K562 (cell line): ENCODE results near the gene PITHD1. TPM values are rescaled to one million over a fixed set of nuclear protein-coding genes. Genes with fewer than 3 reads are reported as not detected.

Experiments
- CBX3 ChIP-seq, 2 experiments: IDR thresholded peaks; 1 replicate in 1 of 2; 2 replicates in 1 of 2; pipeline ENCODE4 v1.6.1; 2012; ENCODE audit warnings: inconsistent platforms in 2 of 2, low read length in 2 of 2, borderline replicate concordance in 1 of 2, control low read depth in 1 of 2
- CTBP1 ChIP-seq: fragments of 450-650 bp; IDR thresholded peaks from 2 replicates; pipeline ENCODE4 v1.6.1; 2016; ENCODE audit warnings: borderline replicate concordance
- ESRRB ChIP-seq: fragments of 250-450 bp; sonication (Bioruptor Pico); IDR thresholded peaks from 2 replicates; pipeline ENCODE4 v1.5.0; 2020; ENCODE audit warnings: mild to moderate bottlenecking, moderate library complexity, borderline replicate concordance
- ETV1 ChIP-seq: fragments of 450-650 bp; conservative IDR thresholded peaks from 2 replicates; pipeline ENCODE4 v1.6.1; 2016; ENCODE audit warnings: missing genetic modification characterization, control low read depth, low read depth, missing compliant biosample characterization
- FOXA1 ChIP-seq: fragments of 450-650 bp; IDR thresholded peaks from 2 replicates; pipeline ENCODE4 v1.6.1; 2016; ENCODE audit warnings: mild to moderate bottlenecking, borderline replicate concordance
- MBD2 ChIP-seq: sonication (generic); IDR thresholded peaks from 2 replicates; pipeline ENCODE4 v1.6.1; 2016; ENCODE audit warnings: low read depth, borderline replicate concordance
- PHB ChIP-seq: fragments of 250-450 bp; sonication (Bioruptor Pico); IDR thresholded peaks from 2 replicates; pipeline ENCODE4 v1.5.0; 2021
- RCOR1 ChIP-seq, 2 experiments: IDR thresholded peaks; 2 replicates each; pipeline ENCODE4 v1.6.1; 2012; ENCODE audit warnings: low read depth in 2 of 2, low read length in 2 of 2, borderline replicate concordance in 1 of 2, improper control_type of control experiment in 1 of 2
- SMARCE1 ChIP-seq: fragments of 450-650 bp; IDR thresholded peaks from 2 replicates; pipeline ENCODE4 v1.7.1; 2016; ENCODE audit warnings: mild to moderate bottlenecking
- SRSF1 ChIP-seq: fragments of 200-400 bp; formaldehyde crosslinking; IDR thresholded peaks from 2 replicates; pipeline ENCODE4 v1.6.1; 2017; ENCODE audit warnings: mild to moderate bottlenecking, low read depth, low read length, moderate library complexity
- TAF7 ChIP-seq: fragments of 450-650 bp; IDR thresholded peaks from 2 replicates; pipeline ENCODE4 v1.6.1; 2016; ENCODE audit warnings: missing genetic modification characterization, missing compliant biosample characterization
- ZNF121 ChIP-seq: sonication (generic); formaldehyde crosslinking; conservative IDR thresholded peaks from 2 replicates; pipeline ENCODE4 v1.8.0; 2022; ENCODE audit warnings: missing genetic modification reagents
- ZNF57 ChIP-seq: fragments of 450-650 bp; formaldehyde crosslinking; IDR thresholded peaks from 2 replicates; pipeline ENCODE4 v1.4.0; 2020; ENCODE audit warnings: mild to moderate bottlenecking, moderate library complexity
- polyA plus RNA-seq, 8 experiments: library from polyadenylated mRNA; depleted of rRNA in 4 of 8; stranded (reverse) in 5 of 8; unstranded in 3 of 8; fragments of >200 nt; fragmentation: Nextera tagmentation in 2 of 8; fragmentation: Illumina TruSeq in 1 of 8; extraction: Ambion mirVana in 2 of 8; extraction: Trizol in 1 of 8; gene quantifications; 2 replicates each; pipeline versions ENCODE4 v1.2.1 to v1.2.3, GENCODE V29; 2011 to 2014; ENCODE audit warnings: inconsistent platforms in 1 of 8, missing spikeins in 1 of 8
- total RNA-seq, 7 experiments: library from RNA; depleted of rRNA in 6 of 7; stranded (reverse); fragments of >200 nt in 6 of 7; fragmentation: Illumina TruSeq in 2 of 7; extraction: Trizol in 2 of 7; gene quantifications; 2 replicates each; pipeline versions ENCODE4 v1.2.1 to v1.2.3, GENCODE V29; 2011 to 2021; ENCODE audit warnings: low replicate concordance in 1 of 7
- TF ChIP-seq, protein P1 (sequence below): sonication (generic); formaldehyde crosslinking; IDR thresholded peaks from 2 replicates; pipeline ENCODE4 v1.8.1; 2023; ENCODE audit warnings: mild to moderate bottlenecking, missing genetic modification reagents
- TF ChIP-seq, protein P2 (sequence below): fragments of 250-450 bp; sonication (Bioruptor Pico); IDR thresholded peaks from 2 replicates; pipeline ENCODE4 v1.5.0; 2021; ENCODE audit warnings: mild to moderate bottlenecking, moderate library complexity
- TF ChIP-seq, protein P3 (sequence below), 2 experiments: fragments of 450-650 bp in 1 of 2; IDR thresholded peaks; 2 replicates each; pipeline ENCODE4 v1.6.1; 2011 to 2017; ENCODE audit warnings: low read depth in 2 of 2, antibody characterized with exemption in 1 of 2, borderline replicate concordance in 1 of 2, low read length in 1 of 2, mild to moderate bottlenecking in 1 of 2, mixed read lengths in 1 of 2; ENCODE audit not compliant: control insufficient read depth in 1 of 2

The PITHD1 gene
- total and polyA plus RNA-seq, 9 of the 15 experiments (the other 6 are each of a cell fraction or from before 2014, with no cell fraction given), result 46.5 to 175 (median 149) TPM

DNA sequence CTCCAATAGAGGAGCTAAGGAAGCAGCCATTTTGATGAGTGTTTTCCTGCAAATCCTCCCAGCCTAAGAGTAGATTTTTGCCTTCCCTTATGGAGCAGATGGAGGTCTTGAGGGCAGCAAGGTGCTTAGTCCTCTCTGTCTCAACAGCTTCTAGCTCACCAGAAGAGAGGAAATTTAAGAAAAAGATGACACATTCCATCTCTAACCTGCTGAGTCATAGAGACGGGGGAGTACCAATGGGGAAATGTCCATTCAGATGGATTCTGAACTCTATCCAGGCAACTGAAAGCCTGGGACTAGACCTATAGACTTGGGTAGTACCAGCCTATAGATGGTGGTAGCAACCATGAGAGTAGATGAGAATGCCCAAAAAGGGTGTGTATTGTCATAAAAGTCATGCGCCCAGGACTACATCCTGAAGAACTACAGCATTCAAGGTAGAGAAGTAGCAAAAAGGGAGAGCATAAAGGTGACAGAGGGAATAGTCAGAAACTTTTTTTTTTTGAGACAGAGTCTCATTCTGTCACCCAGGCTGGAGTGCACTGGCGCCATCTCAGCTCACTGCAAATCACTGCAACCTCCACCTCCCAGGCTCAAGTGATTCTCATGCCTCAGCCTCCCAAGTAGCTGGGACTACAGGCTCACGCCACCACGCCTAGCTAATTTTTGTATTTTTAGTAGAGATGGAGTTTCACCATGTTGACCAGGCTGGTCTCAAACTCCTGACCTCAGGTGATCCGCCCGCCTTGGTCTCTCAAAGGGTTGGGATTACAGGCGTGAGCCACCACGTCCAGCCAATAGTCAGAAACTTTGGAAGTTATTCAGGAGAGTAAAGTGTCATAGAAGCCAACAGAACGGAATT, 45.6 kb upstream of the PITHD1 start (continued):
- TF ChIP-seq, protein P1, sequence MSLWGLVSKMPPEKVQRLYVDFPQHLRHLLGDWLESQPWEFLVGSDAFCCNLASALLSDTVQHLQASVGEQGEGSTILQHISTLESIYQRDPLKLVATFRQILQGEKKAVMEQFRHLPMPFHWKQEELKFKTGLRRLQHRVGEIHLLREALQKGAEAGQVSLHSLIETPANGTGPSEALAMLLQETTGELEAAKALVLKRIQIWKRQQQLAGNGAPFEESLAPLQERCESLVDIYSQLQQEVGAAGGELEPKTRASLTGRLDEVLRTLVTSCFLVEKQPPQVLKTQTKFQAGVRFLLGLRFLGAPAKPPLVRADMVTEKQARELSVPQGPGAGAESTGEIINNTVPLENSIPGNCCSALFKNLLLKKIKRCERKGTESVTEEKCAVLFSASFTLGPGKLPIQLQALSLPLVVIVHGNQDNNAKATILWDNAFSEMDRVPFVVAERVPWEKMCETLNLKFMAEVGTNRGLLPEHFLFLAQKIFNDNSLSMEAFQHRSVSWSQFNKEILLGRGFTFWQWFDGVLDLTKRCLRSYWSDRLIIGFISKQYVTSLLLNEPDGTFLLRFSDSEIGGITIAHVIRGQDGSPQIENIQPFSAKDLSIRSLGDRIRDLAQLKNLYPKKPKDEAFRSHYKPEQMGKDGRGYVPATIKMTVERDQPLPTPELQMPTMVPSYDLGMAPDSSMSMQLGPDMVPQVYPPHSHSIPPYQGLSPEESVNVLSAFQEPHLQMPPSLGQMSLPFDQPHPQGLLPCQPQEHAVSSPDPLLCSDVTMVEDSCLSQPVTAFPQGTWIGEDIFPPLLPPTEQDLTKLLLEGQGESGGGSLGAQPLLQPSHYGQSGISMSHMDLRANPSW, result no peak
- TF ChIP-seq SMARCE1 (peak; percentile 55; the same call in 1 of the 2 replicates), CTBP1 (peak; percentile 64; the same call in 1 of the 2 replicates), ESRRB (CRISPR knock-in tag) (no peak), ZNF121 (no peak), TAF7 (tag) (no peak), MBD2 (no peak), ZNF57 (CRISPR knock-in tag) (no peak), FOXA1 (no peak), SRSF1 (no peak), CBX3 (IDR thresholded peaks at IDR 0.05; ENCODE audit: borderline replicate concordance in 1 of 2, low read length in 2 of 2) (0 out of 3 replicates have a peak, but pooled peaks of 1 of the 2 experiments have one; percentile 14), RCOR1 (IDR thresholded peaks at IDR 0.05; ENCODE audit: borderline replicate concordance in 1 of 2, low read depth in 2 of 2, low read length in 2 of 2) (peak in 1 of 2 experiments; percentile 49; a peak in 1 of 4 replicates), ETV1 (tag) (no peak), PHB (no peak)
- TF ChIP-seq, protein P2, sequence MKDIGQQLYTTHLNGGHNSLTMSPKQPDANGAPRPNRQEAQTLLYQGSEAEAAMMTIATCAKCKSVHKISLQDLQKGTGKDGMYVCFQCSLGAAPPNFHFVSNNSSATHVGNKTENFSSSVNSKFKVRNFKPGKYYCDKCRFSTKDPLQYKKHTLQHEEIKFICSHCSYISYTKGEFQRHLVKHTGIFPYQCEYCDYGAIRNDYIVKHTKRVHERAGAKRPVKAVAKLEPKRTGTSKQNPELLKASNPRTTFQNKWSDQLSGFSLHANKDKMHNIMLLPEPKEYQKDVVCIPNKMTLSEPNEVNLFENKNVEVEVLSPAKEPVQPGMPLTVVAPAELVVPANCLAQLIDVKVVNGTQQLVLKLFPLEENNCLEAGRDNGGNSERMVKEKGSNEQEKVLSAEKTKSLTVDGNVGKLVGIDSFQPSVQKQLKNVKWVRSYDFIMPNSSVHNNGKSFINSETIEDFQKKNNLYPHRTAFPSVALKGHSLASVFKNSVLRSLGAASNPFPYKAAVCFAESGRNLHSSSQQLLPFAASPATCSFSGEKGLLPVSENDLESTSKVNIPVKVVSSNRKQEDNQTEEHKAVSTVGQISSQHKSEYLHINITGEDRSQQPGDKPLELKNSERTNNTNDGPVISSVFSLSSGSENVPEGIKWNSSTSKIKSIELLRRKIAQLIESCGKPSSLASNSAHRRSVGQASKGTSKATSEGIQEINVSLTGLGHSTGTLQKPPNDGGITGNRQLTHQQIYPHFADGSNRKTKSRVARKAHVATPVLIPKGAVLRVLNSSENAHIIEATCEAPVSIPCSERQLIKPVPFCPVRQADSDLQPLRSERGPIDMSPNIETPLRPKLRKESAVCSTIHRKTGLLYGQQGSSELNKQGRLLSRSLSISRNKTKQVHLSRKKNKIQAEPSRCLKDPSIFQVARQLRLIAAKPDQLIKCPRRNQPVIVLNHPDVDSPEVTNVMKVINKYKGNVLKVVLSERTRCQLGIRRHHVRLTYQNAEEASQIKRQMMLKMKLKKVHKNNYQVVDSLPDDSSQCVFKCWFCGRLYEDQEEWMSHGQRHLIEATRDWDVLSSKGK (CRISPR knock-in tag), result no peak
- TF ChIP-seq, protein P3, sequence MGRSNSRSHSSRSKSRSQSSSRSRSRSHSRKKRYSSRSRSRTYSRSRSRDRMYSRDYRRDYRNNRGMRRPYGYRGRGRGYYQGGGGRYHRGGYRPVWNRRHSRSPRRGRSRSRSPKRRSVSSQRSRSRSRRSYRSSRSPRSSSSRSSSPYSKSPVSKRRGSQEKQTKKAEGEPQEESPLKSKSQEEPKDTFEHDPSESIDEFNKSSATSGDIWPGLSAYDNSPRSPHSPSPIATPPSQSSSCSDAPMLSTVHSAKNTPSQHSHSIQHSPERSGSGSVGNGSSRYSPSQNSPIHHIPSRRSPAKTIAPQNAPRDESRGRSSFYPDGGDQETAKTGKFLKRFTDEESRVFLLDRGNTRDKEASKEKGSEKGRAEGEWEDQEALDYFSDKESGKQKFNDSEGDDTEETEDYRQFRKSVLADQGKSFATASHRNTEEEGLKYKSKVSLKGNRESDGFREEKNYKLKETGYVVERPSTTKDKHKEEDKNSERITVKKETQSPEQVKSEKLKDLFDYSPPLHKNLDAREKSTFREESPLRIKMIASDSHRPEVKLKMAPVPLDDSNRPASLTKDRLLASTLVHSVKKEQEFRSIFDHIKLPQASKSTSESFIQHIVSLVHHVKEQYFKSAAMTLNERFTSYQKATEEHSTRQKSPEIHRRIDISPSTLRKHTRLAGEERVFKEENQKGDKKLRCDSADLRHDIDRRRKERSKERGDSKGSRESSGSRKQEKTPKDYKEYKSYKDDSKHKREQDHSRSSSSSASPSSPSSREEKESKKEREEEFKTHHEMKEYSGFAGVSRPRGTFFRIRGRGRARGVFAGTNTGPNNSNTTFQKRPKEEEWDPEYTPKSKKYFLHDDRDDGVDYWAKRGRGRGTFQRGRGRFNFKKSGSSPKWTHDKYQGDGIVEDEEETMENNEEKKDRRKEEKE (IDR thresholded peaks at IDR 0.05; ENCODE audit: borderline replicate concordance in 1 of 2, control insufficient read depth in 1 of 2, low read depth in 2 of 2, low read length in 1 of 2), result no peak
